ENCODE measurements around the gene NUBPL.

GRCh38 chr14:31718585-31718984, 157.4 kb downstream of the NUBPL start:
- TF ChIP-seq CTCF (IDR thresholded peaks at IDR 0.05) = no peak
- TF ChIP-seq POLR2A (IDR thresholded peaks at IDR 0.05) = no peak
- no peak for TF ChIP-seq EP300 (IDR thresholded peaks at IDR 0.05)
